Mammary epithelial cell (primary cell): ENCODE data around the gene PCDHB6.

ENCODE experiments used
- EZH2 ChIP-seq: IDR thresholded peaks from 2 replicates; pipeline ENCODE4 v1.6.1; 2012; ENCODE audit warnings: low read length, inconsistent platforms, borderline replicate concordance
- TF ChIP-seq, protein P1 (sequence below), 2 donors: IDR thresholded peaks in 1 of 2; conservative IDR thresholded peaks in 1 of 2; 2 replicates each; pipeline ENCODE4 v1.5.1; 2011 to 2012; ENCODE audit warnings: inconsistent platforms in 2 of 2, low read length in 2 of 2, mild to moderate bottlenecking in 2 of 2, control low read depth in 1 of 2, low read depth in 1 of 2; ENCODE audit not compliant: insufficient read depth in 1 of 2; ENCODE audit errors: extremely low read depth in 1 of 2

DNA sequence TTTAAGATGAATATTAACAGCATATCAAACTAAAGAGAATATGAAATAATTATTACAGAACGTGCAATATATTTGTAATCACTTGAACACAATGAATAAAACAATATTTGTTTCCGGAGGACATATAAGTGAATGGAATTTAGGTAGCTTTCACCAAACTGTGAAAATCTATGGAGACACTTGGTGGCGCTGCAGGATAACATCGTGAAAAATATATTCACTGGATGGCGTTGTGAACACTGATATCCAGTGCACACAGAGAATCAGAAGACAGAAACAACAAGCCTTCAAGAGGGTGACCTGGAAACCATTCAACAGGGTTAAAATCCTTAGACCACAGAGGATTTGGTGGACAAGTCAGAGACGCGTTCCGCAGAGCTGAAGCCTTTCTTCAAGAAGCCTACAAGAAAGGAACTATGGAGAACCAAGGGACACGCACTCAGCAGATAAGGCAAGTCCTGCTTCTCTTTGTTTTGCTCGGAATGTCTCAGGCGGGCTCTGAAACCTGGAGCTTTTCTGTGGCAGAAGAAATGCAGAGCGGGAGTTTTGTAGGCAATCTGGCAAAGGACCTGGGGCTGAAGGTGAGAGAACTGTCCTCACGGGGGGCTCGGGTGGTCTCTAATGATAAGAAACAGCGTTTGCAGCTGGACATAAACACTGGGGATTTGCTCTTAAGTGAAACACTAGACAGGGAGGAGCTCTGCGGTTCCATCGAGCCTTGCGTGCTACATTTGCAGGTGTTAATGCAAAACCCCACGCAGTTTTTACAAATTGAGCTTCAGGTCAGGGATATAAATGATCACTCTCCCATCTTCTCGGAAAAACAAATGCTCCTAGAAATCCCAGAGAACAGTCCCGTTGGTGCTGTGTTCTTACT lies 49.7 kb downstream of the PCDHB6 start, which contains the start of gene PCDHB11:
- TF ChIP-seq, protein P1, sequence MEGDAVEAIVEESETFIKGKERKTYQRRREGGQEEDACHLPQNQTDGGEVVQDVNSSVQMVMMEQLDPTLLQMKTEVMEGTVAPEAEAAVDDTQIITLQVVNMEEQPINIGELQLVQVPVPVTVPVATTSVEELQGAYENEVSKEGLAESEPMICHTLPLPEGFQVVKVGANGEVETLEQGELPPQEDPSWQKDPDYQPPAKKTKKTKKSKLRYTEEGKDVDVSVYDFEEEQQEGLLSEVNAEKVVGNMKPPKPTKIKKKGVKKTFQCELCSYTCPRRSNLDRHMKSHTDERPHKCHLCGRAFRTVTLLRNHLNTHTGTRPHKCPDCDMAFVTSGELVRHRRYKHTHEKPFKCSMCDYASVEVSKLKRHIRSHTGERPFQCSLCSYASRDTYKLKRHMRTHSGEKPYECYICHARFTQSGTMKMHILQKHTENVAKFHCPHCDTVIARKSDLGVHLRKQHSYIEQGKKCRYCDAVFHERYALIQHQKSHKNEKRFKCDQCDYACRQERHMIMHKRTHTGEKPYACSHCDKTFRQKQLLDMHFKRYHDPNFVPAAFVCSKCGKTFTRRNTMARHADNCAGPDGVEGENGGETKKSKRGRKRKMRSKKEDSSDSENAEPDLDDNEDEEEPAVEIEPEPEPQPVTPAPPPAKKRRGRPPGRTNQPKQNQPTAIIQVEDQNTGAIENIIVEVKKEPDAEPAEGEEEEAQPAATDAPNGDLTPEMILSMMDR (conservative IDR thresholded peaks at IDR 0.05 in 1 of 2, IDR thresholded peaks at IDR 0.05 in 1 of 2; ENCODE audit: extremely low read depth in 1 of 2, insufficient read depth in 1 of 2, low read depth in 1 of 2, low read length in 2 of 2), result no peak
- no peak for TF ChIP-seq EZH2
